Stomach smooth muscle (tissue), 2 donors: ENCODE measurements around the gene MKRN2OS.

Source experiments
- H3K27ac ChIP-seq: one replicate; pipeline ENCODE4 v1.7.0; 2013; ENCODE audit warnings: mild to moderate bottlenecking, low read length, inconsistent platforms
- H3K27me3 ChIP-seq, 2 donors: one replicate each; pipeline ENCODE4 v1.7.0; 2013; ENCODE audit warnings: low read length in 2 of 2; ENCODE audit not compliant: insufficient read depth in 2 of 2, control insufficient read depth in 1 of 2
- H3K36me3 ChIP-seq, 2 donors: one replicate each; pipeline ENCODE4 v1.7.0; 2013; ENCODE audit warnings: low read length in 2 of 2; ENCODE audit not compliant: control insufficient read depth in 2 of 2, insufficient read depth in 2 of 2
- H3K4me1 ChIP-seq: one replicate; pipeline ENCODE4 v1.7.0; 2013; ENCODE audit warnings: low read length; ENCODE audit not compliant: control insufficient read depth, insufficient read depth
- H3K4me3 ChIP-seq, 2 donors: one replicate each; pipeline ENCODE4 v1.7.0; 2013; ENCODE audit warnings: low read length in 2 of 2
- H3K9ac ChIP-seq, 2 donors: one replicate each; pipeline ENCODE4 v1.7.0; 2013; ENCODE audit warnings: low read length in 2 of 2, mild to moderate bottlenecking in 1 of 2
- H3K9me3 ChIP-seq, 2 donors: one replicate each; pipeline ENCODE4 v1.7.0; 2013; ENCODE audit warnings: low read length in 2 of 2; ENCODE audit not compliant: control insufficient read depth in 2 of 2
- donor health status: healthy.
- donor health status: Pancreatic carcinoma.

Gene MKRN2OS, protein sequence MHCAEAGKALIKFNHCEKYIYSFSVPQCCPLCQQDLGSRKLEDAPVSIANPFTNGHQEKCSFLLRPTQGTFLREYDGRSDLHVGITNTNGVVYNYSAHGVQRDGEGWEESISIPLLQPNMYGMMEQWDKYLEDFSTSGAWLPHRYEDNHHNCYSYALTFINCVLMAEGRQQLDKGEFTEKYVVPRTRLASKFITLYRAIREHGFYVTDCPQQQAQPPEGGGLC

DNA sequence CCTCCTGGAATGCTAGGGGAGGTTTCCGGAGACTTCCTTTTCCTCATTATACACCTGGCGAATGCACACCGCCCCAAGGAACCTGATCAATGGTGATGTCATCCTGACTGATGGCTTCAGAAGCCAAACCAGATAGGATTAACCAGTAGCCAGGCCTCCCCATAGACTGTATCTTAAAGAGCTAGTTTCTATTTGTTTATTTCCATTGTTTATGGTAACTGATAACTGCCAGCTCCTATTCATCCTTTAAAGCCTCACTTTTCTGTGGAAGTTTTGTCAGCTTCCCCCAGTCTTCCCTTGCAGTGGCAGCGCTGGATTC, at the start of gene MKRN2OS:
MKRN2OS (minus strand) TSS at position 27 of the 319 bp plus-strand sequence. CDS start 35 bp downstream, outside the sequence.
- Histone ChIP-seq H3K9me3 (no peaks in the 10 kb centered on the region), H3K4me3 (no peak within 1 kb of the TSS), H3K27ac (no peak within 1 kb of the TSS), H3K27me3 (no peaks in the 10 kb centered on the region), H3K36me3 (no peaks in the 10 kb centered on the region), H3K4me1 (no peaks in the 10 kb centered on the region), H3K9ac (no peak within 1 kb of the TSS)

DNA sequence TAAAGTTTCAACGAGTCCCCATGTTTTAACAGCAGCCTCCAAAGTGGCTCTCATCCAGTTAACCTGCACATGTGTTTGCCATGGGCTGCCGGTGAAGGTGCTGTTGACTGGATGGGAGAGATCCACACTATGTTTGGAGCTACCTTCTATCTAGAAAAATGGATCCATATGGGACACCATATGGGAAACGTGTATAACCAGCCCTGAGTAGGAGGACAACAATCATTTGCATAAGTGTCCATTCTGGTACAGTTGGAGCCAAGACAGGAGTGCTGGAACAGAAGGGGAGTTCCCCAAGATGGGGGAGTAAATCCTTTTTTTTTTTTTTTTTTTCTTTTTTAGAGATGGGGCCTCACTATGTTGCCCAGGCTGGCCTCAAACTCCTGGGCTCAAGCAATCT, 48.2 kb upstream of the MKRN2OS start:
- peaks cover 4% of the 10 kb centered on the region for H3K4me1 ChIP-seq
- no peak overlapping the region for H3K4me3 ChIP-seq
- H3K27me3 ChIP-seq, result no peaks in the 10 kb centered on the region
- no peak overlapping the region for H3K9ac ChIP-seq
- no peak overlapping the region for H3K27ac ChIP-seq
- H3K9me3 ChIP-seq, result no peaks in the 10 kb centered on the region
- peaks cover 52 to 57% of the 10 kb centered on the region in 2 donors for H3K36me3 ChIP-seq

DNA sequence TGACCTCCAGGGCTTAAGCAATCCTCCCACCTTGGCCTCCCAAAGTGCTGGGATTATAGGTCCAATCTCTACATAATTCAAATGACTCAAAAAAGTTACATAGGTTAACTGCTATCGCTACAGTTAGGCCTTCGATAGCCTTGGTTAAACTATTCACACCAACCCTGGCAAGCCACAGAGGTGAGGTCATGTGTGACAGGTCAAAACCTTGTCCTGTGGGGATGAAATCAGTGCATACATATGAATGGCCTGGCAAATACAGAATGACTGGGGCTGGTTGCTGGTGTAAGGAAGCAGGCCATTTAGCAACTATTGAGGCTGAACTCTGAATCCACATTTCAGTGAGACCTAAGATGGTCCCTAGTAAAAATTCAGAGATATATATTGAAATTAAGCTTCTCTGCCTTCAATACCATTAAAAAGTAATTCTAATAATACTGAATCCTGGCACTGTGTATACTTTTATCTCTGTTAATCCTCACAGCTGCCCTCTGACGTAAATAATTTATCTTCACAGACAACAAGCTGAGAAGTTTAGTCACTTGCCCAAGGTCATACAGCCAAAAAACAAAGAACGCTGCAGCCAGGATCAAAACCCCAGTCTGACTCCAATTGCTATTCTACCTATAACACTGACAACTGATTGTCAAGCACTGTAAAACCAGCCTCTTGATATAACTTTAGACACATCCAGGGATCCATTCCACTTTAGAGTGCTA, 46.9 kb upstream of the MKRN2OS start:
- Histone ChIP-seq H3K9me3 (no peaks in the 10 kb centered on the region), H3K4me1 (peaks cover 4% of the 10 kb centered on the region), H3K36me3 (peaks cover 52 to 57% of the 10 kb centered on the region in 2 donors), H3K4me3 (no peak overlapping the region), H3K27ac (no peak overlapping the region), H3K27me3 (no peaks in the 10 kb centered on the region), H3K9ac (no peak overlapping the region)

DNA sequence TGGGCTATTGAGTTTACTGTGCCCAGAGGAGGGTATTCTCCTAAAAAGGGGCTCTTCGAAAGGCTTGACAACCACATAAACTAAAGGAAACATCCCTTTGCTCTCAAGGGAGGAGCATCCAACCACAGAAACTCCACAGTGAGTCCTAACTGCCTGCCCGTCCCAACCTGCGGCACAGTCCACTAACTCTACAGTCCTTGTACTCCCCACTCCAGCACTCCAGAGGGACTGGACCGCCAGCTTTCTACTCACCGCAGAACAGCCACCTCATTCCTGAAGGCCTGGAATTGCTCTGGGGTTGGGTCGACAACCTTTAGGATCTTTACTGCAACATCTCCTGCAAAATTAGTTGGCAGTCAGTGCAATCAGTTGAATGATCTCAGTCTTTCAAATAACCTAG, 46.2 kb upstream of the MKRN2OS start:
- H3K36me3 ChIP-seq, result peaks cover 53 to 55% of the 10 kb centered on the region in 2 donors
- H3K27ac ChIP-seq, result no peak overlapping the region

DNA sequence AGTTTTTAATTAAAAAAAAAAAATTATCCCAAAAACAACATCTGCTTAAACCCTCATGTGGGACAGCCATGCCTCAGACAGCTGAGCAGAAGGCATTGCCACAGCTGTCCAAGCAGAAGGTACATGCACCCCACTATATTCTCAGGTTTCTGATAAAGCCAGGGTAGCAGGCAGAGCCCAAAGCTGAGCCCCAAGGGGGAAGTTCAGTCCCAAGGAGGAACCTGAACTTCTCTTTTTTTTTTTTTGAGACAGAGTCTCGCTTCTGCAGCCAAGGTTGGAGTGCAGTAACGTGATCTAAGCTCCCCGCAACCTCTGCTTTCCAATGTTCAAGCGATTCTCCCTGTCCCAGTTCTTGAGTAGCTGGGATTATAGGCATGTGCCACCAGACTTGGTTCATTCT, 44.8 kb upstream of the MKRN2OS start:
- H3K27me3 ChIP-seq, result no peaks in the 10 kb centered on the region
- H3K4me1 ChIP-seq, result peaks cover 4% of the 10 kb centered on the region

More for the DNA sequence above, 46.2 kb upstream of the MKRN2OS start:
- Histone ChIP-seq H3K27me3 (no peaks in the 10 kb centered on the region), H3K9ac (no peak overlapping the region), H3K4me1 (peaks cover 4% of the 10 kb centered on the region), H3K9me3 (no peaks in the 10 kb centered on the region), H3K4me3 (no peak overlapping the region)

DNA sequence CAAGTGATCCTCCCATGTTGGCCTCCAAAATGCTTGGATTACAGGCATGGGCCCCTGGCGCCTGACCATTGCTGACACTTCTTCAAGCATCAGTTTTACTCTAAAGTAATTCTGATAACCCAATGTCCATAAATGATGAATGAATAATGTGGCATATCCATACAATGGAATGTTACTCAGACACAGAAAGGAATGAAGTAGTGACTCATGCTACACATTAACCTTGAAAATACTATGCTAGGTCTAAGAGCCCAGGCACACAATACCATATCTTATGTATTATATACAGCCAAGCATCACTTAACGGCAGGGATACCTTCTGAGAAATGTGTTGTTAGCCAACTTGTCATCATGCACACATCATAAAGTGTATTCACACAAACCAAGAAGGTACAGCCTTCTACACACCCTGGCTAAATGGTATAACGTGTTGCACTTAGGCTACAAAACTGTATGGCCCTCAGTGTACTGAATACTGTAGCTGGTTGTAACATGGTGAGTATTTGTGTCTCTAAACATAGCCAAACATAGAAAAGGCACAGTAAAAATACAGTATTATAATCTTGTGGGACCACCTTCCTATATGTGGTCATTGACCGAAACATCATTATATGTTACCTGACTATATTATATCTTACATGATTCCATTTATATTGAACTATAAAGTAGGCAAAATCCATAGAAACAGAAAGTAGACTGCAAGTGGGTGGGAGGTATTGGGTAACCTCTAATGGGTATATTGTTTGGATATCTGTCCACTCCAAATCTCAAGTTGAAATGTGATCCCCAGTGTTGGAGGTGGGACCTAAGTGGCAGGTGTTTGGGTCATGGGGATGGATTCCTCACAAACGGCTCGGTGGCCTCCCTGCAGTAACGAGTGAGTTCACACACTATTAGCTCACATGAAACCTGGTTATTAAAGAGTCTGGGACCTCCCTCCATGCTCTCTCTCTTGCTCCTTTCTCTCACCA, 43.0 kb upstream of the MKRN2OS start:
- H3K4me1 ChIP-seq, result peaks cover 4% of the 10 kb centered on the region
- no peak overlapping the region for H3K27ac ChIP-seq
- H3K9ac ChIP-seq, result no peak overlapping the region

More for the DNA sequence above, 44.8 kb upstream of the MKRN2OS start:
- no peak overlapping the region for H3K27ac ChIP-seq
- no peak overlapping the region for H3K9ac ChIP-seq
- H3K9me3 ChIP-seq, result no peaks in the 10 kb centered on the region
- no peak overlapping the region for H3K4me3 ChIP-seq
- H3K36me3 ChIP-seq, result peaks cover 59 to 60% of the 10 kb centered on the region in 2 donors

DNA sequence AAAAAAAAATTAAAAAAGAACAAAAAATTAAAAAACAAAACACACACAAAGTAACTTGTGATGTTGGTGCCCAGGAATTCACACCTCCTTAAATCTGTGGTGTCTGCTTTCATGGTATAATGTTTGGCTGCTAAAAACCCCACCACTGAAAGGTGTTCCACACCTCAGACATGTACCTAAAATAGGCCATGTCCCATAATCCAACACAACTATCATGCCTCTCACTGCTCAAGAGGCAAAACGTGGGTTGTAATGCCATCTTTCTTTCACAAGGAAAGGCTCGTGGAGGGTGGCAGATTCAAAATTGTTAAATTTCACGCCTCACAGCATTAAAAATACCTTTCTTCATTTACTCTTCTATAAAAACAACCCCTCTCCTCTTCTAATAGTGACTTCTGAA, 41.1 kb upstream of the MKRN2OS start:
- H3K9ac ChIP-seq, result no peak overlapping the region

More for the DNA sequence above, 43.0 kb upstream of the MKRN2OS start:
- Histone ChIP-seq H3K4me3 (no peak overlapping the region), H3K36me3 (peaks cover 59 to 62% of the 10 kb centered on the region in 2 donors), H3K9me3 (no peaks in the 10 kb centered on the region), H3K27me3 (no peaks in the 10 kb centered on the region)

DNA sequence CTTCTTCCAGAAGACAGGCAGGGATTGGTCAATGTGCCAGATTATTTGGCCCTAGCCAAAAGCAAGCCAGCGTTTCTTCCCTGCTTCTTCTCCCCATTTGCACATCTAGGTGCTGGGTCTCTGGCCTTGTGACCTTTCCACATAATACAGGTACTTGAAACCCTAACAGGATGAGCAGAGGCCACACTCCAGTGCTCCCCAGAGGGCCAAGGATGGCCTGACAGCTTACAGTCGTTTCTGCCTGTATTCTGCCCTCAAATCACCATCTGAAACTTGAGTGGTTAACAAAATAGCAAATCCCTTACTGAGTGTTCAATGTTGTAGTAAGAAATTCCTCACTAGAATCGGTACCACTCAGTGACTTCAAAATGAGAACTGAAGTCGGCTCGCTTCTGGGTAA, 40.7 kb upstream of the MKRN2OS start:
- H3K36me3 ChIP-seq, result peaks cover 68 to 70% of the 10 kb centered on the region in 2 donors
- H3K4me3 ChIP-seq, result no peak overlapping the region
- H3K4me1 ChIP-seq, result no peaks in the 10 kb centered on the region
- H3K9ac ChIP-seq, result no peak overlapping the region
- H3K27ac ChIP-seq, result no peak overlapping the region
- no peaks in the 10 kb centered on the region for H3K27me3 ChIP-seq
- H3K9me3 ChIP-seq, result no peaks in the 10 kb centered on the region

More for the DNA sequence above, 41.1 kb upstream of the MKRN2OS start:
- Histone ChIP-seq H3K27me3 (no peaks in the 10 kb centered on the region), H3K4me3 (no peak overlapping the region), H3K27ac (no peak overlapping the region), H3K36me3 (peaks cover 70 to 71% of the 10 kb centered on the region in 2 donors), H3K4me1 (no peaks in the 10 kb centered on the region), H3K9me3 (no peaks in the 10 kb centered on the region)

DNA sequence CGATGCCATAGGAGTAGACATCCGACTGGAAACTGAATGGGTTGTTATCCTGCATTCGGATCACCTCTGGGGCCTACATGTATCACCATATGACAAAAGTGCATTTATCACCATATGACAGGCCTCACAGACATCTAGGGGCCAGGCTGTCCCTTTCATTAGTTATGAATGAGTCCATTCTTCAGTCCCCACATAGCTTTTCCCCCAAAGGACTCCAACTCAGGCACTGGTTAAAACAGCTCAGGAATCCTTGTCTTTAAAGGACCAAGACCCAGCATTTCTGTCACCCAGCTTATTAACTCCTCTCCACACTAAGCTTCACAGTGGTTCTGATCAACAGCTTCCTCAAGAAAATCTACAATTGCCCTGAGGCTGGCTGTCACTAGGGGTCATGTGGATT, 39.9 kb upstream of the MKRN2OS start:
- Histone ChIP-seq H3K36me3 (peaks cover 62% of the 10 kb centered on the region in 2 donors), H3K27ac (no peak overlapping the region)

DNA sequence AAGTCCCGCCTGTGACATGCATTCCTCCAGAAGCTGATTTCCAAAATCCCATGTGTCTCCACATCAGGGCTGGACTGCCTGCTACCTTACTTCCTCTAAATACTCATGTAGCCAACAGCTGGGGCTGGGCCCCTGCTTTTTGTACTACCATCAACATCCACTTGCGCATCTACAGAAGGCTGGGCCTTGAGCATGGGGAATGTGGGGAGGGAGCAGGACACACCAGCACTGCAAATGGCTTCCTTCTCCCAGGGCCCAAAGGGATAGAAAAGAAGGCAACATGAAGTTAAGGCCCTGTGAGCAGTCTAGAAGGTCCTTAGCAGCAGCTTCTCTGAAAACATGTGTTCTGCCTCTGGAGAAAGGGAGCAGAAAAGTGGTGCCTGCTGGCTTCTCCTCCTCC, 38.8 kb upstream of the MKRN2OS start:
- no peaks in the 10 kb centered on the region for H3K4me1 ChIP-seq
- H3K27ac ChIP-seq, result no peak overlapping the region
- H3K27me3 ChIP-seq, result no peaks in the 10 kb centered on the region
- H3K4me3 ChIP-seq, result no peak overlapping the region
- no peak overlapping the region for H3K9ac ChIP-seq
- H3K36me3 ChIP-seq, result peaks cover 63 to 65% of the 10 kb centered on the region in 2 donors
- H3K9me3 ChIP-seq, result no peaks in the 10 kb centered on the region

More for the DNA sequence above, 39.9 kb upstream of the MKRN2OS start:
- H3K9ac ChIP-seq, result no peak overlapping the region
- H3K9me3 ChIP-seq, result no peaks in the 10 kb centered on the region
- no peaks in the 10 kb centered on the region for H3K4me1 ChIP-seq
- no peak overlapping the region for H3K4me3 ChIP-seq
- H3K27me3 ChIP-seq, result no peaks in the 10 kb centered on the region
